HEK293T (cell line): Measurements from ENCODE around the gene CTNNA3.

ENCODE experiments used
- CTCF ChIA-PET: fragments of 350-600 bp; formaldehyde crosslinking; extraction: SDS; loops from one replicate; lab custom pipeline; 2021; ENCODE audit warnings: antibody characterized with exemption, inconsistent platforms; lab: Yijun Ruan, JAX
- POLR2A ChIA-PET: fragments of 350-600 bp; formaldehyde crosslinking; extraction: SDS; loops from one replicate; lab custom pipeline; 2020; ENCODE audit warnings: antibody characterized with exemption, inconsistent platforms; lab: Yijun Ruan, JAX
- DNase-seq: peaks from one replicate; pipeline ENCODE4 v3.0.0; 2012; ENCODE audit warnings: mixed read lengths; ENCODE audit errors: extremely low spot score
- ARNT ChIP-seq: fragments of 450-650 bp; IDR thresholded peaks from 2 replicates; pipeline ENCODE4 v1.6.1; 2017; ENCODE audit warnings: mild to moderate bottlenecking
- BHLHE40 ChIP-seq: fragments of 450-650 bp; IDR thresholded peaks from 2 replicates; pipeline ENCODE4 v1.6.1; 2016; ENCODE audit warnings: mild to moderate bottlenecking, moderate library complexity, borderline replicate concordance
- CTBP1 ChIP-seq: fragments of 450-650 bp; IDR thresholded peaks from 2 replicates; pipeline ENCODE4 v1.6.1; 2016; ENCODE audit warnings: borderline replicate concordance
- ELF4 ChIP-seq: fragments of 450-650 bp; IDR thresholded peaks from 2 replicates; pipeline ENCODE4 v1.6.1; 2017; ENCODE audit warnings: antibody characterized with exemption
- FOXA1 ChIP-seq: fragments of 450-650 bp; IDR thresholded peaks from 2 replicates; pipeline ENCODE4 v1.6.1; 2016; ENCODE audit warnings: mild to moderate bottlenecking
- FOXK2 ChIP-seq: fragments of 450-650 bp; IDR thresholded peaks from 2 replicates; pipeline ENCODE4 v1.6.1; 2016; ENCODE audit warnings: mild to moderate bottlenecking
- FOXM1 ChIP-seq: fragments of 450-650 bp; IDR thresholded peaks from 2 replicates; pipeline ENCODE4 v1.6.1; 2017; ENCODE audit warnings: mild to moderate bottlenecking, borderline replicate concordance
- HDGF ChIP-seq: fragments of 450-650 bp; IDR thresholded peaks from 2 replicates; pipeline ENCODE4 v1.6.1; 2017; ENCODE audit warnings: antibody characterized with exemption, borderline replicate concordance
- L3MBTL2 ChIP-seq: fragments of 450-650 bp; conservative IDR thresholded peaks from 2 replicates; pipeline ENCODE4 v1.6.1; 2016; ENCODE audit warnings: mild to moderate bottlenecking
- LEF1 ChIP-seq: fragments of 450-650 bp; IDR thresholded peaks from 2 replicates; pipeline ENCODE4 v1.6.1; 2017; ENCODE audit warnings: mild to moderate bottlenecking, borderline replicate concordance
- NFRKB ChIP-seq: fragments of 450-650 bp; IDR thresholded peaks from 2 replicates; pipeline ENCODE4 v1.6.1; 2016; ENCODE audit warnings: mild to moderate bottlenecking, moderate library complexity
- SP1 ChIP-seq: fragments of 450-650 bp; IDR thresholded peaks from 2 replicates; pipeline ENCODE4 v1.6.1; 2017
- SUZ12 ChIP-seq: fragments of 450-650 bp; IDR thresholded peaks from 2 replicates; pipeline ENCODE4 v1.6.1; 2016; ENCODE audit warnings: mild to moderate bottlenecking
- TARDBP ChIP-seq: fragments of 450-650 bp; IDR thresholded peaks from 2 replicates; pipeline ENCODE4 v1.6.1; 2016
- ZNF384 ChIP-seq: fragments of 450-650 bp; IDR thresholded peaks from 2 replicates; pipeline ENCODE4 v1.6.1; 2016
- TF ChIP-seq, protein P1 (sequence below): fragments of 450-650 bp; IDR thresholded peaks from 2 replicates; pipeline ENCODE4 v1.6.1; 2016

Gene CTNNA3

GRCh38 chr10:65903620-65904019 is 1792.4 kb downstream of the CTNNA3 start:
- POLR2A ChIA-PET, result no interaction called here
- no peak for DNase-seq
- TF ChIP-seq L3MBTL2, result no peak
- TF ChIP-seq ARNT, result no peak
- TF ChIP-seq NFRKB, result no peak
- no peak for TF ChIP-seq ZNF384
- no peak for TF ChIP-seq FOXK2
- TF ChIP-seq ELF4, result no peak
- no peak for TF ChIP-seq BHLHE40
- CTCF ChIA-PET, result no interaction called here

- TF ChIP-seq FOXA1 (no peak), HDGF (no peak), L3MBTL2 (no peak), NFRKB (no peak), BHLHE40 (no peak), ARNT (no peak)
- DNase-seq, result no peak
- ChIA-PET CTCF (no interaction called here), POLR2A (no interaction called here)
Observed at GRCh38 chr10:65900271-65900670, 1795.7 kb downstream of the CTNNA3 start.

DNA sequence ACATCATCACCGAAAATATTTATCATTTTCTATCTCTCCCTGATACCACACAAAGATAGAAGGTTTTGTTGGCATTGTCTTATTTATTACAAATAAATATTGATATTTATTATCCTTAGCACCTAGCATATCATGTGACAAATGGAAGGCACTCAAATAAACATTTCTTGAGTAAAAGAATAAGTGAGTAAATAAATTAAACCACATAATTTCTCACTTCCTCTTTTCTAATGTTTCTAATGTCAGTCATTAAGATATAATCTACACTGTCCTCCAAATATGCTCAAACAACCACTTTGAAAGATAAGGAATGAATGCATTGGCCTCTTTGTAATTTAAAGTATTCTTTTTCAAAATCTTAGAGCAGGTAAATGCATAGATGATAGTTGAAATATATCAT is 1797.9 kb downstream of the CTNNA3 start:
- POLR2A ChIA-PET, result no interaction called here
- CTCF ChIA-PET, result no interaction called here
- DNase-seq, result no peak
- TF ChIP-seq FOXM1 (no peak), LEF1 (no peak), SP1 (no peak)

DNA sequence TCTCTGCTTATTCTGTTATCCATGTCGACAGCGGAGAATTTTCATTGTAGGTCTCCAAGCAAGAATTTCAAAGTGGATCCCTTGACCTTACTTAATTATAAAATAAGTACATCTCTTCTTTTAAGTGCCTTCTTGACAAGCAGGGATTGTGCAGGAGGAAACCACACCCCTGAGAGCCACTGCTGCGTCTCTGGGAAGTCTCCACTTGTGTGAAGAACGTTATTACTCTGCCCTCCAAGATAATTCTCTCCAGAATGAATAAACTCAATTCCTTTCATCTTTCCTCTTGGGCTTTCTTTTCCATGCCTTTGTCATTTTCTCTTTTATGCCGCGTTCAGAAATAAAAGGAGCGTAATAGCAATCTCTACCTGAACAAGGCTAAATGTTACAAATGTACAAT is 1801.0 kb downstream of the CTNNA3 start:
- no peak for TF ChIP-seq FOXK2
- no peak for TF ChIP-seq SP1
- no peak for TF ChIP-seq ZNF384
- CTCF ChIA-PET, result no interaction called here
- DNase-seq, result no peak
- POLR2A ChIA-PET, result no interaction called here

- ChIA-PET POLR2A (no interaction called here), CTCF (no interaction called here)
- no peak for DNase-seq
- TF ChIP-seq SUZ12 (no peak), L3MBTL2 (no peak), FOXM1 (no peak), SP1 (no peak), FOXA1 (no peak), NFRKB (no peak)
Observed at GRCh38 chr10:65894379-65894778, 1801.6 kb downstream of the CTNNA3 start.

GRCh38 chr10:65893676-65894075 is 1802.3 kb downstream of the CTNNA3 start:
- TF ChIP-seq FOXM1 (no peak), SP1 (no peak), NFRKB (no peak), LEF1 (no peak), ELF4 (no peak), L3MBTL2 (no peak), FOXA1 (no peak), SUZ12 (no peak), CTBP1 (no peak), BHLHE40 (no peak), TARDBP (no peak), ZNF384 (no peak), ARNT (no peak), HDGF (no peak)
- TF ChIP-seq, protein P1, sequence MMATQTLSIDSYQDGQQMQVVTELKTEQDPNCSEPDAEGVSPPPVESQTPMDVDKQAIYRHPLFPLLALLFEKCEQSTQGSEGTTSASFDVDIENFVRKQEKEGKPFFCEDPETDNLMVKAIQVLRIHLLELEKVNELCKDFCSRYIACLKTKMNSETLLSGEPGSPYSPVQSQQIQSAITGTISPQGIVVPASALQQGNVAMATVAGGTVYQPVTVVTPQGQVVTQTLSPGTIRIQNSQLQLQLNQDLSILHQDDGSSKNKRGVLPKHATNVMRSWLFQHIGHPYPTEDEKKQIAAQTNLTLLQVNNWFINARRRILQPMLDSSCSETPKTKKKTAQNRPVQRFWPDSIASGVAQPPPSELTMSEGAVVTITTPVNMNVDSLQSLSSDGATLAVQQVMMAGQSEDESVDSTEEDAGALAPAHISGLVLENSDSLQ, result no peak
- ChIA-PET CTCF (no interaction called here), POLR2A (no interaction called here)
- DNase-seq, result no peak

GRCh38 chr10:65892284-65892683 is 1803.7 kb downstream of the CTNNA3 start:
- DNase-seq, result no peak
- TF ChIP-seq FOXM1, result no peak
- TF ChIP-seq TARDBP, result no peak
- TF ChIP-seq SP1, result no peak
- TF ChIP-seq HDGF, result no peak
- TF ChIP-seq FOXA1, result no peak
- no peak for TF ChIP-seq BHLHE40
- no peak for TF ChIP-seq L3MBTL2
- no peak for TF ChIP-seq SUZ12
- no peak for TF ChIP-seq ELF4
- TF ChIP-seq FOXK2, result no peak
- TF ChIP-seq LEF1, result no peak
- no peak for TF ChIP-seq ZNF384
- TF ChIP-seq, protein P1, result no peak
- TF ChIP-seq ARNT, result no peak
- no peak for TF ChIP-seq NFRKB
- no peak for TF ChIP-seq CTBP1
- ChIA-PET CTCF (no interaction called here), POLR2A (no interaction called here)
